OCI-LY7 (cell line): ENCODE data around the gene DMRTC2. TPM values are rescaled to one million over a fixed set of nuclear protein-coding genes. Genes with fewer than 3 reads are reported as not detected.
A peak's percentile ranks its signal among the peaks of the same experiment; 100 is the strongest.

Source experiments
- BruUV-seq: library from RNA; stranded (reverse); fragments of 400-500 nt; replicated peaks from 2 replicates; lab custom pipeline; 2021; lab: Mats Ljungman, UMichigan
- CTCF ChIA-PET: fragments of 300-600 bp; sonication (Branson Sonifier 250); formaldehyde crosslinking; loops from one replicate; lab custom pipeline; 2022; ENCODE audit warnings: antibody characterized with exemption; ENCODE audit not compliant: unreplicated experiment; lab: Charles Lee
- POLR2A ChIA-PET: fragments of 300-600 bp; sonication (Branson Sonifier 250); formaldehyde crosslinking; loops from one replicate; lab custom pipeline; 2022; ENCODE audit warnings: antibody characterized with exemption; lab: Charles Lee
- DNase-seq: peaks from one replicate; pipeline ENCODE4 v3.0.0-alpha.2; 2015; ENCODE audit warnings: low spot score
- H2AFZ ChIP-seq: fragments of 200-600 bp; sonication (generic), shearing (Covaris generic); 2 replicates; pipeline ENCODE4 v1.6.1; 2014; ENCODE audit warnings: mild to moderate bottlenecking, antibody characterized with exemption, low read length, moderate library complexity
- H3K27ac ChIP-seq: fragments of 200-600 bp; sonication (generic); 2 replicates; pipeline ENCODE4 v1.5.1; 2014; ENCODE audit warnings: mixed run types, low read depth, mild to moderate bottlenecking, moderate library complexity, low read length, inconsistent platforms; ENCODE audit not compliant: poor library complexity, severe bottlenecking
- H3K36me3 ChIP-seq: fragments of 200-600 bp; sonication (generic); 2 replicates; pipeline ENCODE4 v1.6.1; 2014; ENCODE audit warnings: mild to moderate bottlenecking, antibody characterized with exemption, low read length, moderate library complexity, mixed read lengths; ENCODE audit not compliant: insufficient read depth
- H3K4me1 ChIP-seq: fragments of 200-600 bp; sonication (generic); 2 replicates; pipeline ENCODE4 v1.5.1; 2014; ENCODE audit warnings: mild to moderate bottlenecking, low read length; ENCODE audit not compliant: insufficient read depth, poor library complexity, severe bottlenecking
- H3K4me2 ChIP-seq: fragments of 200-600 bp; sonication (generic); 2 replicates; pipeline ENCODE4 v1.6.1; 2014; ENCODE audit warnings: mild to moderate bottlenecking, low read length
- H3K4me3 ChIP-seq: fragments of 200-600 bp; sonication (generic); 2 replicates; pipeline ENCODE4 v1.5.1; 2014; ENCODE audit warnings: mild to moderate bottlenecking, low read depth, low read length; ENCODE audit not compliant: poor library complexity, severe bottlenecking
- H3K79me2 ChIP-seq: fragments of 200-600 bp; sonication (generic); 2 replicates; pipeline ENCODE4 v1.6.1; 2016; ENCODE audit warnings: low read depth, mild to moderate bottlenecking, low read length, moderate library complexity, mixed read lengths; ENCODE audit not compliant: insufficient read depth
- H3K9me2 ChIP-seq: fragments of 200-600 bp; sonication (generic); 2 replicates; pipeline ENCODE4 v1.6.1; 2016; ENCODE audit warnings: mild to moderate bottlenecking, low read length, mixed read lengths; ENCODE audit not compliant: insufficient read depth
- H3K9me3 ChIP-seq: fragments of 200-600 bp; sonication (generic); 2 replicates; pipeline ENCODE4 v1.6.1; 2014; ENCODE audit warnings: mild to moderate bottlenecking, mixed run types, low read length, mixed read lengths
- H4K20me1 ChIP-seq: fragments of 200-600 bp; sonication (generic); 2 replicates; pipeline ENCODE4 v1.6.1; 2014; ENCODE audit warnings: mild to moderate bottlenecking, antibody characterized with exemption, low read length, moderate library complexity, mixed read lengths; ENCODE audit not compliant: insufficient read depth
- CTCF ChIP-seq: fragments of 200-600 bp; sonication (generic); conservative IDR thresholded peaks from 2 replicates; pipeline ENCODE4 v1.5.1; 2014; ENCODE audit warnings: mild to moderate bottlenecking, antibody characterized with exemption, low read length, moderate library complexity, mixed read lengths
- EZH2phosphoT487 ChIP-seq: fragments of 200-600 bp; sonication (generic); IDR thresholded peaks from 2 replicates; pipeline ENCODE4 v1.6.1; 2018; ENCODE audit warnings: low read depth, borderline replicate concordance, mild to moderate bottlenecking, mixed run types, antibody characterized with exemption, low read length, moderate library complexity, mixed read lengths
- intact Hi-C: fragments of 100-400 bp; cut with micrococcal nuclease; formaldehyde crosslinking; loops from one replicate; pipeline ENCODE4 v1.10.0; 2022; ENCODE audit not compliant: unreplicated experiment
- total RNA-seq, 2 experiments: library from RNA; depleted of rRNA in 1 of 2; stranded (reverse); fragments of >200 nt in 1 of 2; shearing (Covaris generic) in 1 of 2; gene quantifications; 2 replicates each; pipeline ENCODE4 v1.2.3, GENCODE V29; 2014 to 2022

Gene DMRTC2
- total RNA-seq, 2 experiments from 2014 or later = not detected

- no peak for DNase-seq
- H3K79me2 ChIP-seq = peaks cover 20% of the 10 kb centered on the region
- ChIA-PET CTCF (no interaction called here), POLR2A (no interaction called here)
- no peak for TF ChIP-seq CTCF
- no peak for TF ChIP-seq EZH2phosphoT487
- no peaks in the 10 kb centered on the region for H4K20me1 ChIP-seq
- H3K4me3 ChIP-seq = no peak overlapping the region
- peaks cover 52% of the 10 kb centered on the region for H3K4me1 ChIP-seq
- H2AFZ ChIP-seq = no peak overlapping the region
- peaks cover 73% of the 10 kb centered on the region for H3K36me3 ChIP-seq
- no peak overlapping the region for H3K4me2 ChIP-seq
- intact Hi-C loops = no loop called here
- no peaks in the 10 kb centered on the region for H3K9me3 ChIP-seq
- BruUV-seq = no TSS peak
- no peaks in the 10 kb centered on the region for H3K9me2 ChIP-seq
- H3K27ac ChIP-seq = no peak overlapping the region
Observed at GRCh38 chr19:41890936-41891335, 46.1 kb downstream of the DMRTC2 start.

GRCh38 chr19:41892173-41892902 is 47.5 kb downstream of the DMRTC2 start:
- no peak overlapping the region for H3K27ac ChIP-seq
- TF ChIP-seq CTCF (no peak), EZH2phosphoT487 (no peak)
- no peak for DNase-seq
- no peak overlapping the region for H3K4me2 ChIP-seq
- H3K36me3 ChIP-seq = peaks cover 83% of the 10 kb centered on the region
- peaks cover 7% of the 10 kb centered on the region; the same call in 1 of the 2 replicates for H3K79me2 ChIP-seq
- no peak overlapping the region for H3K4me3 ChIP-seq
- no peaks in the 10 kb centered on the region for H3K9me2 ChIP-seq
- H3K9me3 ChIP-seq = no peaks in the 10 kb centered on the region
- ChIA-PET CTCF (interaction anchor here (0.6 kb wide), 1 partner anchor 42 kb away, joined by 3 read pairs; no protein-coding TSS in a partner anchor), POLR2A (no interaction called here)
- intact Hi-C loops = no loop called here
- no peaks in the 10 kb centered on the region for H4K20me1 ChIP-seq
- peaks cover 46% of the 10 kb centered on the region for H3K4me1 ChIP-seq
- BruUV-seq = no TSS peak
- no peak overlapping the region for H2AFZ ChIP-seq

- DNase-seq = peak; percentile 60
- no peak overlapping the region for H3K4me2 ChIP-seq
- H3K4me1 ChIP-seq = peaks cover 30% of the 10 kb centered on the region
- no peak overlapping the region for H2AFZ ChIP-seq
- no peak for TF ChIP-seq EZH2phosphoT487
- peak; percentile 51 for TF ChIP-seq CTCF
- H3K79me2 ChIP-seq = no peaks in the 10 kb centered on the region
- ChIA-PET CTCF (no interaction called here), POLR2A (interaction anchor here (0.5 kb wide), 1 partner anchor 1709 kb away, joined by 3 read pairs; no protein-coding TSS in a partner anchor)
- BruUV-seq = no TSS peak
- H3K36me3 ChIP-seq = peaks cover 88% of the 10 kb centered on the region
- H4K20me1 ChIP-seq = no peaks in the 10 kb centered on the region
- no peak overlapping the region for H3K4me3 ChIP-seq
- H3K9me3 ChIP-seq = no peaks in the 10 kb centered on the region
- H3K9me2 ChIP-seq = no peaks in the 10 kb centered on the region
- H3K27ac ChIP-seq = peak overlapping the region; percentile 6
- intact Hi-C loops = no loop called here
Observed at GRCh38 chr19:41893899-41894298, 49.1 kb downstream of the DMRTC2 start.
